B cell (primary cell): ENCODE results near the gene STK33. TPM values are rescaled to one million over a fixed set of nuclear protein-coding genes. Genes with fewer than 3 reads are reported as not detected.

Experiments
- ATAC-seq: fragments of 200-7000 bp; cut with Tn5 transposase; one replicate; pipeline ENCODE4 v1.10.0; 2021; ENCODE audit warnings: low read depth, mild to moderate bottlenecking, moderate number of reproducible peaks, moderate library complexity
- CTCF ChIA-PET: fragments of 350-600 bp; sonication (Branson Sonifier 250); formaldehyde crosslinking; loops from one replicate; lab custom pipeline; 2021; ENCODE audit warnings: antibody characterized with exemption, inconsistent platforms; lab: Charles Lee
- POLR2A ChIA-PET: fragments of 350-600 bp; sonication (Branson Sonifier 250); formaldehyde crosslinking; loops from one replicate; lab custom pipeline; 2021; ENCODE audit warnings: antibody characterized with exemption; lab: Charles Lee
- DNase-seq: peaks from one replicate; pipeline ENCODE4 v3.0.0; 2013
- H2AFZ ChIP-seq: 2 replicates; pipeline ENCODE4 v1.6.1; 2012; ENCODE audit warnings: mild to moderate bottlenecking, low read depth, low read length; ENCODE audit not compliant: insufficient read depth, poor library complexity, severe bottlenecking
- H3K27ac ChIP-seq, 2 donors: 1 replicate in 1 of 2; 2 replicates in 1 of 2; pipeline ENCODE4 v1.5.1; 2012 to 2013; ENCODE audit warnings: low read length in 2 of 2, mild to moderate bottlenecking in 2 of 2, moderate library complexity in 1 of 2
- H3K27me3 ChIP-seq, 4 experiments: fragments of 200-600 bp in 1 of 4; sonication (generic) in 1 of 4; replicated peaks in 1 of 4; 1 replicate in 2 of 4; 2 replicates in 2 of 4; pipeline versions ENCODE4 v1.6.1 to v1.7.0; 2013 to 2016; ENCODE audit warnings: low read length in 3 of 4, mild to moderate bottlenecking in 2 of 4, mixed read lengths in 1 of 4, moderate library complexity in 1 of 4; ENCODE audit not compliant: insufficient read depth in 4 of 4, control insufficient read depth in 3 of 4; ENCODE audit errors: control extremely low read depth in 1 of 4
- H3K36me3 ChIP-seq, 2 experiments: replicated peaks in 1 of 2; 1 replicate in 1 of 2; 2 replicates in 1 of 2; pipeline versions ENCODE4 v1.6.1 to v1.7.1; 2013; ENCODE audit warnings: low read length in 1 of 2; ENCODE audit not compliant: insufficient read depth in 2 of 2, control insufficient read depth in 1 of 2; ENCODE audit errors: control extremely low read depth in 1 of 2, extremely low read depth in 1 of 2
- H3K4me1 ChIP-seq, 2 donors: fragments of 200-600 bp in 1 of 2; sonication (generic) in 1 of 2; 1 replicate in 1 of 2; 2 replicates in 1 of 2; pipeline versions ENCODE4 v1.5.1 to v1.6.1; 2013 to 2017; ENCODE audit warnings: low read length in 2 of 2; ENCODE audit not compliant: control insufficient read depth in 2 of 2, insufficient read depth in 2 of 2
- H3K4me2 ChIP-seq: replicated peaks from 2 replicates; pipeline ENCODE3; 2012; ENCODE audit warnings: mild to moderate bottlenecking, low read depth, low read length; ENCODE audit not compliant: poor library complexity, severe bottlenecking
- H3K4me3 ChIP-seq, 5 experiments: fragments of 200-600 bp in 1 of 5; sonication (generic) in 1 of 5; 1 replicate in 3 of 5; 2 replicates in 2 of 5; pipeline versions ENCODE4 v1.5.1 to v1.7.0; 2011 to 2016; ENCODE audit warnings: low read length in 4 of 5, mild to moderate bottlenecking in 4 of 5, low read depth in 2 of 5, control low read depth in 1 of 5, moderate library complexity in 1 of 5; ENCODE audit not compliant: insufficient read depth in 1 of 5; ENCODE audit errors: control extremely low read depth in 1 of 5, extremely low read depth in 1 of 5
- H3K79me2 ChIP-seq: fragments of 200-600 bp; sonication (generic); one replicate; pipeline ENCODE4 v1.6.0; 2016; ENCODE audit warnings: low read length; ENCODE audit not compliant: control insufficient read depth, insufficient read depth
- H3K9ac ChIP-seq: fragments of 200-600 bp; sonication (generic); 2 replicates; pipeline ENCODE4 v1.6.1; 2017; ENCODE audit warnings: mild to moderate bottlenecking, low read length, moderate library complexity
- H3K9me3 ChIP-seq, 3 donors: one replicate each; pipeline versions ENCODE4 v1.6.1 to v1.7.1; 2013; ENCODE audit warnings: low read length in 2 of 3; ENCODE audit not compliant: control insufficient read depth in 2 of 3, insufficient read depth in 1 of 3; ENCODE audit errors: control extremely low read depth in 1 of 3
- H4K20me1 ChIP-seq: 2 replicates; pipeline ENCODE4 v1.6.0; 2012; ENCODE audit warnings: mild to moderate bottlenecking, low read length; ENCODE audit not compliant: insufficient read depth, control insufficient read depth, poor library complexity, severe bottlenecking
- H3K27ac Mint-ChIP-seq: one replicate; pipeline ENCODE4 v1.8.0; 2021; ENCODE audit warnings: mixed read lengths
- H3K27me3 Mint-ChIP-seq: one replicate; pipeline ENCODE4 v1.8.0; 2021; ENCODE audit warnings: mixed read lengths
- H3K4me1 Mint-ChIP-seq: one replicate; pipeline ENCODE4 v1.8.0; 2021; ENCODE audit warnings: mixed read lengths
- H3K4me3 Mint-ChIP-seq: one replicate; pipeline ENCODE4 v1.8.0; 2021; ENCODE audit warnings: mixed read lengths
- H3K9me3 Mint-ChIP-seq: one replicate; pipeline ENCODE4 v1.8.0; 2022; ENCODE audit warnings: mixed read lengths; ENCODE audit not compliant: insufficient read depth
- EZH2 ChIP-seq: IDR thresholded peaks from 2 replicates; pipeline ENCODE4 v1.6.1; 2012; ENCODE audit warnings: borderline replicate concordance, low read depth, mild to moderate bottlenecking, moderate library complexity, low read length; ENCODE audit not compliant: insufficient read depth, poor library complexity, severe bottlenecking
- WGBS: methylation state at CpG from one replicate; pipeline ENCODE4 v1.1.5; 2013; ENCODE audit warnings: missing lambda C conversion rate; ENCODE audit not compliant: insufficient coverage; 5-methylcytosine and 5-hydroxymethylcytosine counted together
- intact Hi-C: fragments of 100-400 bp; cut with micrococcal nuclease; formaldehyde crosslinking; loops from one replicate; pipeline ENCODE4 v1.10.0; 2022
- polyA plus RNA-seq: library from polyadenylated mRNA; depleted of rRNA; stranded (reverse); fragments of >200 nt; gene quantifications from 2 replicates; pipeline ENCODE4 v1.2.3, GENCODE V29; 2012
- total RNA-seq, 2 donors: library from RNA; stranded (reverse); fragments of 120-200 nt in 1 of 2; gene quantifications; 1 replicate in 1 of 2; 2 replicates in 1 of 2; pipeline versions ENCODE4 v1.2.3 to v1.2.4, GENCODE V29; 2013 to 2022
- TF ChIP-seq, protein P1 (sequence below): fragments of 200-600 bp; IDR thresholded peaks from one replicate; pipeline ENCODE4 v1.8.0; 2022; ENCODE audit warnings: antibody characterized with exemption, mild to moderate bottlenecking

Gene STK33
- total and polyA plus RNA-seq, 2 donors (not counting 1 experiment from before 2014, with no cell fraction given) = 3.1 to 9.3 TPM

- ATAC-seq = no peak
- peaks cover 0 to 2% (median 0%) of the 10 kb centered on the region in 3 donors for H3K9me3 ChIP-seq
- ChIA-PET CTCF (interaction anchor here (0.6 kb wide), 1 partner anchor 172 kb away, joined by 3 read pairs; no protein-coding TSS in a partner anchor), POLR2A (no interaction called here)
- no peak overlapping the region for H3K4me3 ChIP-seq
- no peaks in the 10 kb centered on the region for H4K20me1 ChIP-seq
- no peaks in the 10 kb centered on the region for H3K27me3 ChIP-seq
- WGBS = 97% methylated on average over 6 of the region's 9 CpGs
- intact Hi-C loops = no loop called here
- no peaks in the 10 kb centered on the region for H3K4me1 Mint-ChIP-seq
- H3K36me3 ChIP-seq = no peaks in the 10 kb centered on the region
- no peak for DNase-seq
- TF ChIP-seq, protein P1, sequence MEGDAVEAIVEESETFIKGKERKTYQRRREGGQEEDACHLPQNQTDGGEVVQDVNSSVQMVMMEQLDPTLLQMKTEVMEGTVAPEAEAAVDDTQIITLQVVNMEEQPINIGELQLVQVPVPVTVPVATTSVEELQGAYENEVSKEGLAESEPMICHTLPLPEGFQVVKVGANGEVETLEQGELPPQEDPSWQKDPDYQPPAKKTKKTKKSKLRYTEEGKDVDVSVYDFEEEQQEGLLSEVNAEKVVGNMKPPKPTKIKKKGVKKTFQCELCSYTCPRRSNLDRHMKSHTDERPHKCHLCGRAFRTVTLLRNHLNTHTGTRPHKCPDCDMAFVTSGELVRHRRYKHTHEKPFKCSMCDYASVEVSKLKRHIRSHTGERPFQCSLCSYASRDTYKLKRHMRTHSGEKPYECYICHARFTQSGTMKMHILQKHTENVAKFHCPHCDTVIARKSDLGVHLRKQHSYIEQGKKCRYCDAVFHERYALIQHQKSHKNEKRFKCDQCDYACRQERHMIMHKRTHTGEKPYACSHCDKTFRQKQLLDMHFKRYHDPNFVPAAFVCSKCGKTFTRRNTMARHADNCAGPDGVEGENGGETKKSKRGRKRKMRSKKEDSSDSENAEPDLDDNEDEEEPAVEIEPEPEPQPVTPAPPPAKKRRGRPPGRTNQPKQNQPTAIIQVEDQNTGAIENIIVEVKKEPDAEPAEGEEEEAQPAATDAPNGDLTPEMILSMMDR = no peak
- no peak for TF ChIP-seq EZH2
- H3K27ac ChIP-seq = no peak overlapping the region
- no peak overlapping the region for H3K4me3 Mint-ChIP-seq
- H2AFZ ChIP-seq = no peak overlapping the region
- no peak overlapping the region for H3K4me2 ChIP-seq
- H3K27me3 Mint-ChIP-seq = no peaks in the 10 kb centered on the region
- no peaks in the 10 kb centered on the region for H3K79me2 ChIP-seq
- no peak overlapping the region for H3K9ac ChIP-seq
- no peak overlapping the region for H3K27ac Mint-ChIP-seq
- H3K4me1 ChIP-seq = no peaks in the 10 kb centered on the region
- H3K9me3 Mint-ChIP-seq = no peaks in the 10 kb centered on the region
These were observed 203.0 kb downstream of the STK33 start for GRCh38 chr11:8390851-8391612.
